UCSD-AML1 (cell line): ENCODE measurements around the gene EED.

Experiments
- DNase-seq: peaks from one replicate; lab custom pipeline; 2025; ENCODE audit not compliant: unreplicated experiment; lab: John Stamatoyannopoulos, UW

EED gene

GRCh38 chr11:86246293-86246675 is 1.7 kb downstream of the EED start:
- DNase-seq = no peak

- DNase-seq = no peak
These were observed 3.1 kb downstream of the EED start for GRCh38 chr11:86247608-86248007.

GRCh38 chr11:86248609-86249008 is 4.1 kb downstream of the EED start:
- no peak for DNase-seq

GRCh38 chr11:86249307-86250098 is 5.0 kb downstream of the EED start:
- no peak for DNase-seq

- DNase-seq = no peak
These were observed 6.8 kb downstream of the EED start for GRCh38 chr11:86251345-86251744.

- no peak for DNase-seq
These were observed 11.3 kb downstream of the EED start for GRCh38 chr11:86255896-86256295.

- DNase-seq = no peak
These were observed 12.1 kb downstream of the EED start for GRCh38 chr11:86256608-86257007.

- DNase-seq = no peak
These were observed 12.9 kb downstream of the EED start for GRCh38 chr11:86257446-86257845.

GRCh38 chr11:86259730-86260129 is 15.2 kb downstream of the EED start:
- DNase-seq = no peak

- DNase-seq = no peak
These were observed 16.8 kb downstream of the EED start for GRCh38 chr11:86261328-86261727.

- no peak for DNase-seq
These were observed 17.8 kb downstream of the EED start for GRCh38 chr11:86262387-86262786.

GRCh38 chr11:86264649-86265048 is 20.1 kb downstream of the EED start:
- DNase-seq = no peak

GRCh38 chr11:86265194-86265593 is 20.6 kb downstream of the EED start:
- no peak for DNase-seq

GRCh38 chr11:86269645-86270044 is 25.1 kb downstream of the EED start:
- DNase-seq = no peak

GRCh38 chr11:86274503-86274902 is 29.9 kb downstream of the EED start:
- DNase-seq = no peak

- no peak for DNase-seq
These were observed 30.4 kb downstream of the EED start for GRCh38 chr11:86274999-86275398.

GRCh38 chr11:86275493-86276370 is 31.2 kb downstream of the EED start:
- no peak for DNase-seq

- DNase-seq = no peak
These were observed 33.2 kb downstream of the EED start for GRCh38 chr11:86277741-86278140.

GRCh38 chr11:86278226-86278625 is 33.7 kb downstream of the EED start:
- no peak for DNase-seq

- no peak for DNase-seq
These were observed 35.2 kb downstream of the EED start for GRCh38 chr11:86279747-86280146.

GRCh38 chr11:86287468-86287796 is 42.9 kb downstream of the EED start:
- no peak for DNase-seq

GRCh38 chr11:86288776-86289507 is 44.4 kb downstream of the EED start:
- no peak for DNase-seq
